Right renal cortex interstitium (tissue), 3 donors: Measurements from ENCODE around the gene TPGS2. TPM values are rescaled to one million over a fixed set of nuclear protein-coding genes. Genes with fewer than 3 reads are reported as not detected.
"Not testable (repeated sequence)": the region's sequence is repeated elsewhere in the genome, so short reads cannot be mapped to it uniquely, and the experiment has no call there.

Experiments
- DNase-seq, 3 donors: peaks; one replicate each; pipeline ENCODE4 v3.0.0-alpha.2; 2013; ENCODE audit warnings: low read depth in 3 of 3, low spot score in 2 of 3
- polyA plus RNA-seq, 3 donors: library from polyadenylated mRNA; unstranded; fragments of 120-200 nt; gene quantifications; one replicate each; pipeline ENCODE4 v1.2.1, GENCODE V29; 2013; ENCODE audit not compliant: insufficient read length in 3 of 3

The TPGS2 gene
- polyA plus RNA-seq, 3 donors, result 109 to 159 (median 136) TPM

DNA sequence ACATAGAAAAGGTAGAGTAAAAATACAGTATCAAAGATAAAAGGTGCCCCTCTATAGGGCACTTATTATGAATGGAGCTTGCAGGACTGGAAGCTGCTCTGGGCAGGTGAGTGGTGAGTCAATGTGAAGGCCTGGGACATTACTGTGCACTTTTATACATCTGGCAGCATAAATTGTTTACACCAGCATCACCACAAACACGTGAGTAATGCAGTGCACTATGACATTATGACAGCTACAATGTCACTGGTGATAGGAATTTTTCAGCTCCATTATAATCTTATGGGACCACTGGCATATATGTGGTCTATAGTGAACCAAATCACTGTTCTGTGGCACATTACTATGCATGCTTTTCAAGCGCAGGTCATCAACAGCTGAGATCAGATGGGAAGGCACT, 48.1 kb downstream of the TPGS2 start:
- DNase-seq, result no peak

DNA sequence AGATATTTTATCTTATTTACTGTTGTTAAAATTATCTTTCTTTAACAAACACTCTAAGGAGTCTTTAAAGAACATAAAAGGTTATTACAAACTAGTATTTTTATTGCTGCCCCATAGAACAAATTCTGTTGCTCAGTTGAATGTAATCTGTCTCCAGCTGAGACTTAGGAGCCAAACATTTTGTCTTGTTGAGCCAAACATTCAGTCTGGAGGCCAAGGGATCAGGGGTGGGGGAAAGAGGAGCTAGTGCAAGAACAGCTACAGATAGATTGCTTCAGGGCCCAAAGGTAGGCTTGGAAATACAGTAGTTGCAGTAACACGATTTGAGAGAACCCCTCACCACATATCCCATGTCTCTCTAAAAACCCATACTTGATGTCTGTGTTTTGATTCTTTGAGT, 51.2 kb downstream of the TPGS2 start:
- no peak for DNase-seq

DNA sequence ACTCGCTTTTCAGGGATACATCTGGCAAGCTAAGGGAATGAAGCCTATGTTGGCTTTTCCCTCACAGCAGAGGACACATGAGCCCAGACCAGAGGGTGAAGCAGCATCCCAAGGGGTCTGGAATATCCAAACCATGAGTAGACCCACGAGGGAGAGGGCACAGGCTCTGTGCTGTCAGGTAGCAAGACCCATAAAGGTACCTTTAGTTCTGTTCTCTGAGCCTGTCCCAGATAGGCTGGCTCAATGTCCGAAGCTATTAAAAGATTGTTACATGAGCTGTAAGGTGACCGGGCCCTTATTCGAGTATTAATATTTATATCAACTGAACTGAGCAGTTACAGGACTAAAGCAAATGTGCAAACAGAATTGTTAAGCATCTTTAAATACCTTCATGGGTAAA, 52.2 kb downstream of the TPGS2 start:
- no peak for DNase-seq

DNA sequence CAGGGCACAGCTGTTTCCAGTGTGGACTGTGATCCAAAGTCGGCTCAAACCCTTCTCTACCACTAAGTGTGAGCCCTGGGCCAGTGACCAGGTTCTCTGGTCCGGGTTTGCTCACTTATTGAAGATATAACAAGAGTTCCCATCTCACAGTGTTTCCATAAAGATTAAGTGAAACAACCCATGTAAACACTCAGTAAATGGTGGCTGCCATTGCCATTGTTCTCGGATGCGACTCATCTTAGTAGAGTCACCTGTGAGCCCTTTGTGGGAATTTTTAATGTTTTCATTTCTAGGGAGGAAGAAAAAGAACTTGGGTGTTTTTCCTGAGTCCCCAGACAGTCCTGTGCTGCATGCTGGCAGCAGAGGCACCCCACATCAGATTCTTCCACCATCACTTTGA, 53.4 kb downstream of the TPGS2 start:
- DNase-seq, result no peak

DNA sequence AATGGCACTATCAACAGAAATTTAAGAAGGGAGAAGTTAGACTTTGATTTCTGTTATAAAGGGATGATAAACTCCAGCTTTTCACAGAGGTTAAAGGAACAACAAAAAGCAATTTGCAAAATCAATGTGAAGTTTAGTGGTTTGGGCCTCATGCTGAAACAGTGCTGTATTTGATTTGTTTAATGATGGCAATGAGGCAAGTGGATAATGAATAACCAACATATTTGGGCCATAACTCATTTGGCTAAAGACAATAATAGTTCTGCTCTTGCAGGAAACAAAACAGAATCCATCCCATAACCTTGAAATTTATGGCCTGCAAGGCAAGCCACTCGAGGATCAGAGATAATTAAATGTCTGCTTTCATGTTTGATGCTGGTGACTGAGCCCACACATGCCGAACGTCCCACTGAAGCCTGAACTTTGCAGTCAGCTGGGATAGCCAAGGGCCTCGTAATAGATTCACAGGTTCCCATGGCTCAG, 56.5 kb downstream of the TPGS2 start:
- peak; percentile 56 to 65 (median 63) for DNase-seq

DNA sequence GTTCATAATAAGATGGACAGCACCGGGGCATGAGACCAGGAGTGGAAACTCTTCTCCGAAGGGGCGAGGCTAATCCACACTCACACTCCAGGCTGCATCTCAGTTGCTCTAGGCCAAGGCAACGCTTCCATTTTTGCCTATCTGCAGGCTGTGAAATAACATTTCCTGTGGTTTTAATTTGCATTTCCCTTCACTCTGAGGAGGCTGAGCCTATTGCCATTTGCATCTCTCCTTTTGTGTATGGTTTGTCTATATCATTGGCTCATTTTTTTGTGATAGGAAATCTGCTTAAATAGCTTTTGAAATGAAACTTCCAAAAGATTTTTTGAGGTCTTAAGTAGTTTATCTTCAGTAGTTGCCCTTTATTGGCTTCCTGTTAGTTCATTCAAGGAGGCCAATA, 57.6 kb downstream of the TPGS2 start:
- no peak for DNase-seq

DNA sequence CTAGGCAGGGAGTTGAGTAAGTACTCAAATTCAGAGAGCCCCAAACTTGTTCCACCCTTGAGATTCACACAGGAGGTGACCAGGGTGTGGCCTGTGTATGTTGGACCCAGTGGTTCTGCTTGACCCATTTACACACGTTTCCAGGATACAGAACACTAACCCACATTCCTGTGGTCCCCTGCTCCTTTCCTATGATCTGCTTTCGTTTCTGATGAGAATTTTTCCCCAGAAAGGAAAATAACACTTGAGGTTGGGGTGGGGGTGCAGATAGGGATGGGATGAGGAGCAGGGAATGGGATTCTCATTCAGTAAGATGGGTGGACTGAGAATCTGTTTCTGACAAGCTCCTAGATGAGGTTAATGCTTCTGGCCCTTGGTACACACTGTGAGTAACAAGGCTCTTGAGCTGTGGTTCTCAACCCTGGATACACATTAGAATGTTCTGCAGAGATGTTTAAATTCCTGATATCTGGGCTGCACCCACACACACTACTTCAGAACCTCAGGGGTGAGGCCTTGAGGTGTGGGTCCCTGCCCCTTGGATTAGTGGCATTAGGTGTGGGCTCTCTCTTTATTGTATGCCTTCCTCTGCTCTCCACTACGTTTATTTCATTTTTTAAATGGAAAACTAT, 58.4 kb downstream of the TPGS2 start:
- no peak for DNase-seq

DNA sequence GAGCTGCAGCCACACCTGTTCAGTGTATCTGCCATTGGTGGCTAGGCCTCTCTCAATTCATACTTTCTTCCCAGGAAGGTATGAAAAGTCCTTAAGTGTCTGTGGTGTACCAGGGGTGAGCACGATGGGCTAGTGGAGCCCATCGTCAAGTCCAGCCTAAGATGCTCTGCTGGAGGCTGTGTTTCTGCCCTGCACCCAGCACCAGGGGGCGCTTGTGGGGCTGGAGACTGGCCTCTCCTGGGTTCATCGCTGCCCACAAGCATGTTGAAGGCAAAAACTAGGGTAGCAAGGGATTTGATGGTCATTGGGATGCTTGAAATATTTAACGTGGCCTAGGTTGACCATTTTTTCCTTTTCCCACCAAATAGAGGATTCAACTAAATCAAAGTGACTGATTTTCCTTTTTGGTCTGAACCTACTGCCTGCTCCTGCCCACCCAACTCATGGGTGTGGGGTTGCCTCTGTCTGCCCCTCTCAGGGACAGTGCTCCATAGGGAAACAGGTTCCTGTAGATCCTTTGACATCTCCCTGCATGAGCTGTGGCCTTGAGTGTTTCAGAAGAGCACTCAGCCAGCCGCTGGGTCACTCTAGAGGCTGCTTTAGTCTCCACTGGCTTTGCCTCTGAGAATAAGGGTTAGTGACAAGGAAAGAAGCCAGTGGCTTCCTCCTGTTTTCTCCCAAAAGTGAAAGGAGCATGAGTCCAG, 59.0 kb downstream of the TPGS2 start:
- DNase-seq, result no peak

DNA sequence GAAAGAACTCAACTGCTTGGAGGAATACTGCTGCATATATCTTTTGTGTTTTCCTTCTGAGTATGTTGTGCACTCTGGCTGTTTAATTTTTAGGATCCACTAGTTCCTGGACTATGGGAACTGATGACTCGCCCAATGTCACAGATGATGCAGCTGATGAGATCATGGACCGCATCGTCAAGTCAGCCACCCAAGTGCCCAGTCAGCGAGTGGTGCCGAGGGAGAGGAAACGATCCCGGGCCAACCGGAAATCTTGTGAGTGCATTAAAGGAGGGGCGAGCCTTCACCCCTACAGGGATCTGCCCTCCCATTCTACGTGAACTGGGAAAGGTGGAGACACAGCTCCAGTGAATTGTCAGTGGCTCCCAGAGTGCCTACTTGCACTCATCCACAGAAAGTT, 59.6 kb downstream of the TPGS2 start:
- DNase-seq, result no peak

DNA sequence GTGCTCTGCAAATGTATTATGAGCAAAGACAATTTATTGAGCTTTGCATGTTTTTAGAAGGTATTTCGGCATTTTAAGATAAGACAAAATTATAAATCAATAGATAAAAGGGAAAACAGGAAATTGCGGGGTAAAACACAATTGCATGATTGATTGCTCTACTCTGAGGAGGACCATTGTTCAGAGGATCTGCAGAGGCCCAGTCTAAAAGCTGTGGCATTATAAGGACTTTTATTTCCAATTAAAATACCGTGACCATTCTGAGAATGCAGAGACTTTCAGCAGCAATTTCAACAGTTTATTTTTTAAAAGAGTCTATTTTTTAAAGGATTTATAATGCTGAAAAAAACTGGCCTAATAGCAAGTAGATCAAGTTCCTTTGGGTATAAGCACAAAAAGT, 62.0 kb downstream of the TPGS2 start:
- DNase-seq, result no peak

DNA sequence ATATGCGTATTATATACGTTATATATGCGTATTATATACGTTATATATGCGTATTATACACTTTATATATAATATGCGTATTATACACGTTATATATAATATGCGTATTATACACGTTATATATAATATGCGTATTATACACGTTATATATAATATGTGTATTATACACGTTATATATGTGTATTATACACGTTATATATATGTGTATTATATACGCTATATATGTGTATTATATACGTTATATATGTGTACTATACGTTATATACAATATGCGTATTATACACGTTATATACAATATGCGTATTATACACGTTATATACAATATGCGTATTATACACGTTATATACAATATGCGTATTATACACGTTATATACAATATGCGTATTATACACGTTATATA, 65.8 kb downstream of the TPGS2 start:
- not testable (repeated sequence) for DNase-seq

DNA sequence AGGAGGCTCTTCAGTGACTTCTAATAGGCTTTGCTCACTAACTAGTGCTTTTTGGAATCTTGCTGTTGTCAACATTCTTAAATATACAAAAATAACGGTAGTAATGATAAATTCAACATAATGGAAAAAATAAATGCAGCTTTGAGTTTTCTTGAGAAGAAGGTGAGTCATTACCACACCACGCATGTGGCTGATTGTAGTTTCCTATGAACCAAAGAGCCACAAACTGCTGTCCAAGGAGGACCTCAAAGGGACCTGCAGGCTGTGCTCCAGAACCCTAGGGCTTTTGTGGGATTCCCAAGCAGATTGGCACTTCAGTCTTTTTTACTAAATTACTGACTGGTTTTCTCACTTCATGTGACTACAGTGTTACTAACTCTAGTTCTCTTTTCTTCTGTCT, 66.7 kb downstream of the TPGS2 start:
- DNase-seq, result no peak

DNA sequence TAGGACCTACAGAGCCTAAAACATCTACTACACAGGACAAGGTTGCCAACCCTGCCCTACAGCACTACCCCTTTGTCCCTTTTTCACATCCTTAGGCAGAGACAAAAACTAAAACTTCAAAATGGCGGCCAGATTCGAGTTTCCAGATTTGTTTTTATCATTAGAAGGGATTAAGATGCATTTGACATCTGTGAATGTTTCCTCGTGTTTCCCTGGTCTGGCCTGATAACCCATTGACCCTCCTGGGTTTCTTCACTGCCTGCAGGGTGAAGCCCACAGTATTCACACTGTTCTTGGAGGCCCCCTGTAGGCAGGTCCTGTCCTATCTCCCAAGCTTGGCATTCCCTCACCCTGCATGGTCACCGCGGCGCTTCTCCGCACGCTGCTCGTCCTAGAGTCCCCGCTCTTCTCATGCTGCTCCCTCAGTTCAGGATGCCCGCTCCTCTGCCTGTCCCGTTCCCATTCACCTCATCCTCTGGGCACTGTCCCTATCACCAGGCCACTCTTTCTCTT, 67.6 kb downstream of the TPGS2 start:
- no peak for DNase-seq

DNA sequence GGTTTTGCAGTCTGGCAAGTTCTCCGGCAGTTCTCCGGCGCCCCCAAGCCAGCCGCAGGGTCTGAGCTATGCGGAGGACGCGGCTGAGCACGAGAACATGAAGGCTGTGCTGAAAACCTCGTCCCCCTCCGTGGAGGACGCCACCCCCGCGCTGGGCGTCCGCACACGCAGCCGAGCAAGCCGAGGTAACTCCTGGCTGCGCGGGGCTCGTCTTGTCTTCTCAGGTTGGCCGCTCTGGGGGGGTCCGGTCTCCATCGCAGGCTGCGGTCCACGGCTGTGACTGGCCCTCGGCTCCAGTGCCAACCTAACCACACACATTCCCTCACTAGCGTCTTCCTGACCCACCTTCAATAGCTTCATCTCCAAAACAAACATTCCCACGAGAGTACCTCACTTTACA, 68.2 kb downstream of the TPGS2 start:
- no peak for DNase-seq

DNA sequence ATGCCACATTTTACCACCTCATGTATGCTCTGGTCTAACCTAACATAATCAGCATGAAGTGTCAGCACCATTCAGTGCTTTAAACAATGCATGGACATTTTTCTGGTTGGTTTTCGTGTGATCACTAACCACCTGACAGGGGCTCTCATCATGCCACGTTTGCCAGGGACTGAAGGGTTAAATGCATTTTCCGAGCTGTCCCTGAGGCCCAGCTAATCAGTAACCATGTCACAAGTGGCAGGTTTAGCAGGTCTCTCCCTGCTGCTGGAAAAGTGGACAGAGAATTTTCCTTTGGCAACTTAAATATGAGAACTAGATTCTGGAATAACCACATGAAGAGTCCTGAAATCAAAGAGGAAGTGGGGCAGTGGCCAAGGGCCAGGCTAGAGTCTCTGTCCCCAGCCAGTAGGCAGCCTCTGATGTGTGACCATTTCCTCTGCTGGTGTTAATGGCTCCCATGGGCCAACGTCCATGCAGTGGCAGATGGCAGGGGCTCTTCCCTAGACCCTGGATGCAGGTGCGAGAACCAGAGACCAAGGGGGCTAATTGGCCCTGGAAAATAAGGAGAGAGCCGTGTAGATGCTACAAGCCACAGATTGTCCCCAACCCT, 69.5 kb downstream of the TPGS2 start:
- no peak for DNase-seq

DNA sequence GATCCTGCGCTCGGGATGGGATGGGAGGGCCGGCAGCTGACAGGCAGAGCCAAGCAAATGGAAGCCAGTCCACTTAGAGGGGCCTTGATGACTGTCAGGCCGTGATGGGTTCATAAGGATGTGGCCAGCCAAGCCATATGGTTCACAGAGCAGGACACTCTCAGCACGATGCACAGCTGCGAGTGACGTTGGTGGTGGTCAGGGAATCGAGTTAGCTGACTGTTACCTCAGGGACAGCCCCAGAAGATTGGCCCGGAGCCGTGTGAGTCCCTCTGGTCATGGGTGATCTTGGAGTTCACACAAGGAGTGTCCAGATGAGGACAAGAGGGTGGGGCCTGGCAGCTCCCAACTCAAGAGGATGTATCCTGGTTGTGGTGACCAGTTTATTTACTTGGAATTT, 70.2 kb downstream of the TPGS2 start:
- no peak for DNase-seq

DNA sequence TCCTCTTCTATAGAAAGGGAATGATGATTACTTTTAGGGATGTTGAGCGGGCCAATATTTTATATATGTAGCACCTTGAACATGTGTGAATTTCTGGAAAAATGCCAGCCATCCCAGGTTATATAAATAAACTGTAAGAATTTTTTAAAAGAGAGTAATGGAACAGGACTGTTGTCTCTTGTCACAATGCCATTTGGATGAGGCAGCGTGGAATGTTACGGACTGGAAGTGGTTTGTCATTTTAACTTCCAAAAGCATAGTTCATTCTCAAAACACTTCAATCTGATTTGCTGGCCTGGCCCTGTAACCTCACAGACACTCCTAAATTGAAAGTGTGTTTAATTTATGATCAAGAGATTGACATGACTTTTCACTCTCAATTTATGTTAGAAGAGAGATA, 70.8 kb downstream of the TPGS2 start:
- no peak for DNase-seq

DNA sequence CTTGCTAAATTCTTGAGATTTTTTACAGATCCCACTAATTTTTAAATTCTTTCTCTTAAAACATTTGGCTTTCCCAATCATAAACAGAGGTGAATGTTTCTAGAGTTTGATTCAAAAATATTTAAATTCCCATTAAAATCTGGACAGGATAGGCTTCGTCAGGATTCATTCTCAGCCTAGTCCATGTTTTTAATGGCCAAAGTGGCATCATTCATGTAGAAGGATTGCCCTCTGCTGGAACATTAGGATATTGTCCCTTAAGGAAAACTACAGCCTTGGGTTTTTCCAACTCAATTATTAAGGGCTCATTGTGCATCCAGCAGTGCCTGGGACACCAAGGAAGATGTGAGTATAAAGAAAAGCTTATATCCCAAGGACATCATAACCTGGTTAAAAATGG, 71.7 kb downstream of the TPGS2 start:
- DNase-seq, result peak in 2 of 3 donors; percentile 47 to 53

DNA sequence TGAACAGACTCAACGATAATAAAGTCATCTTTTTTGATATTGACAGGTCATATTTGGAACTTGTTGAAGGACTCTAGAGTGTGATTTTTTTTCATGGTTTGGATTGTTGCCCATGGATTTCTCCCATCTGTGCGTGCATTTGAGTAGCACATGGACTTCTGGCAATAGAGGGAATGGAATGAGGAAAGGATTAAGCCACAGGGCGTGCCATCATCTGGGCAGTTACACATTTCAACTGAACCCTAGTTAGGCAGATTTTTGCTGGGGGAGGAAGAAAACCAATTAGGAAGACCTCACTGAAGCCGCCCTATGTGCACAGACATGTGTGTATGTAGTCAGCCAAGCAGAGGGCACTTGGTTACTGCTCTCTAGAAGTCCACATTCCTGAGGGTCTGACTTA, 72.6 kb downstream of the TPGS2 start:
- no peak for DNase-seq

DNA sequence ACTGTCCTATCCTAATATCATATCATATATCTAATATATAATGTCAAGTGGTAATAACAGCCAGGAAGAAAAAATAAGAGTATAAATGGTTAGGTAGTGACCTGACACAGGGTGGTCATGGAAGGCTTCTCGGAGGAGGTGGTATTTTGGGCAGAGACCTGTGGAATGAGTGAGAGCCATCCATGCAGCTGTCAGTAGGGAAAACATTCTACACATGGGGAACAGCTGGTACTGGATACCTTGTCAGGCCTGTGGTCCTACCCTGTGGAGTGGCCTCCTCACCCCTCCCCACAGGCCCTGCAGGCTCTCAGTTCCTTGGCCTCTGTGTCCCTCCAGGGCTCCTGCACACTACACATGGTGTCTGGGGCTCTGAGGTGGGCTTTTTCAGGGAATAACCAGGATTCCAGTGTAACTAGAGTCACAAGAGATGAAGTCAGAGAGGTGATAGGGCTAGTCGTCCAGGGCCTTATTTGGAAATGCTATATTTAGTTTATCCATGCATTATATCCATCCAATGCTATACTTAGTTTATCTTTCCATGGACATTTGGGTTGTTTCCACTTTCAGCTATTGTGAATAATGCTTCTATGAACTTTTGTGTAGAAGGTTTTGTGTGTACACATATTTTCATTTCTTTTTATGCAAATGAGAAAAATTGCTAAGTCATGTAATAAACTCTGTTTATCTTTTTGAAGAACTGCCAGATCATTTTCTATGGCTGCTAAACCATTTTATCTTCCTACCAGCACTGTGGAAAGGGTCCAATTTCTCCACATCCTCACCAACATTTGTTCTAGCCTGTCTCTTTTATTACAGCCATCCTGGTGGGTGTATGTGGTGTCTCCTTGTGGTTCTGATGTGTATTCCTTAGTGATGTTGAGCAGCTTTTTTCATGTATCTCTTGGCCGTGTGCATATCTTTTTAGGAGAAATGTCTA, 75.6 kb downstream of the TPGS2 start:
- no peak for DNase-seq
